ENCODE data around the gene TNFRSF25. TPM values are rescaled to one million over a fixed set of nuclear protein-coding genes. Genes with fewer than 3 reads are reported as not detected.

Gene TNFRSF25
- polyA plus RNA-seq, 2 of the 4 experiments (the other 2 are of a cell fraction) = 0.65 to 3.4 TPM

DNA sequence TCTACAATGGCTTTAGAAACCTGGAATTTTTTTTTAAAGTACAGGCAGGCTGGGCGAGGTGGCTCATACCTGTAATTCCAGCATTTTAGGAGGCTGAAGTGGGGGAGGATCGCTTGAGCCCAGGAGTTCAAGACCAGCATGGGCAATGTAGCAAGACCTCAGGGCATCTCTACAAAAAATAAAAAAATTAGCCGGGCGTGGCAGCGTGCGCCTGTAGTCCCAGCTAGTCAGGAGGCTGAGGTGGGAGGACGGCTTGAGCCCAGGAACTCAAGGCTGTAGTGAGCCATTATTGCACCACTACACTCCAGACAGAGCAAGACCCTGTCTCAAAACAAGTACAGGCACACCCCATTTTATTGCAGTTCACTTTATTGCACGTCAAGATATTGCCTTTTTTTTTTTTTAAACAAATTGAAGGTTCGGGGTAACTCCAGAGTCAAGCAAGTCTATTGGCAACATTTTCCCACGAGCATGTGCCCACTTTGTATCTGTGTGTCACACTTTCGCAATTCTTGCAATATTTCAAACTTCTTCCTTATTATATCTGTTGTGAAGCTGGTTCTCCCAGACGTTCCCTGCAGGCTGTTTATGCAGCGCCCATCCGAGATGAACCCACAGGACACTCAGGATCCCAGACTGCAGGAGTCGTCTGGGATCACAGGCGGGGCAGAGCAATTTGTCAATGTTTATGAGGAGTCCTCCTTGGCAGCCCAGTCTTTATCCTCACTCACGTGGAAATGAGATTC is 50.9 kb downstream of the TNFRSF25 start:
- Histone ChIP-seq H3K9me3 (no peaks in the 10 kb centered on the region), H3K4me2 (peak overlapping the region; percentile 77), H3K27ac (peak overlapping the region; percentile 72 to 82), H3K4me1 (peaks cover 44% of the 10 kb centered on the region), H3K4me3 (no peak overlapping the region)
- TF ChIP-seq CHD4 (IDR thresholded peaks at IDR 0.05; ENCODE audit: borderline replicate concordance) (no peak), EP300 (IDR thresholded peaks at IDR 0.05) (no peak), SREBF2 (IDR thresholded peaks at IDR 0.05) (no peak), NPAS2 (CRISPR knock-in tag; IDR thresholded peaks at IDR 0.05; ENCODE audit: borderline replicate concordance) (no peak), JUN (IDR thresholded peaks at IDR 0.05) (no peak), MYC (IDR thresholded peaks at IDR 0.05; ENCODE audit: borderline replicate concordance, low read length) (no peak), EHF (CRISPR knock-in tag; IDR thresholded peaks at IDR 0.05) (no peak), ZSCAN20 (CRISPR knock-in tag; IDR thresholded peaks at IDR 0.05) (no peak), FOSL2 (IDR thresholded peaks at IDR 0.05) (no peak), FOSL2 (CRISPR knock-in tag; IDR thresholded peaks at IDR 0.05) (no peak), TFCP2L1 (CRISPR knock-in tag; IDR thresholded peaks at IDR 0.05) (no peak), MAZ (IDR thresholded peaks at IDR 0.05; ENCODE audit: borderline replicate concordance, low read depth, low read length) (no peak)
- 62% methylated on average over 17 of the region's 17 CpGs for WGBS (ENCODE audit: missing lambda C conversion rate)
- ChIA-PET CTCF (interaction anchor here (0.6 to 34.5 kb wide), 14 partner anchors 8 to 218 kb away, joined by 3 to 575 read pairs (median 8); no protein-coding TSS in a partner anchor), POLR2A (interaction anchor here (0.7 kb wide), 1 partner anchor 22 kb away, joined by 3 read pairs; the partner anchor contains the start of gene ACOT7)
- no peak for ATAC-seq
- FAIRE-seq = no peak
- peak in 1 of 2 experiments; percentile 39 for DNase-seq (ENCODE audit: low read depth in 1 of 2, low spot score in 1 of 2)

- Histone ChIP-seq H3K27ac (peak overlapping the region; percentile 72 to 82), H3K4me3 (no peak overlapping the region), H3K9me3 (no peaks in the 10 kb centered on the region), H3K4me2 (peak overlapping the region; percentile 77), H3K4me1 (peaks cover 42% of the 10 kb centered on the region)
- TF ChIP-seq, protein P1, sequence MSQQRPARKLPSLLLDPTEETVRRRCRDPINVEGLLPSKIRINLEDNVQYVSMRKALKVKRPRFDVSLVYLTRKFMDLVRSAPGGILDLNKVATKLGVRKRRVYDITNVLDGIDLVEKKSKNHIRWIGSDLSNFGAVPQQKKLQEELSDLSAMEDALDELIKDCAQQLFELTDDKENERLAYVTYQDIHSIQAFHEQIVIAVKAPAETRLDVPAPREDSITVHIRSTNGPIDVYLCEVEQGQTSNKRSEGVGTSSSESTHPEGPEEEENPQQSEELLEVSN (IDR thresholded peaks at IDR 0.05; ENCODE audit: borderline replicate concordance, low read depth) = 0 out of 2 replicates have a peak, but pooled peaks have one; percentile 32
- TF ChIP-seq, protein P2, sequence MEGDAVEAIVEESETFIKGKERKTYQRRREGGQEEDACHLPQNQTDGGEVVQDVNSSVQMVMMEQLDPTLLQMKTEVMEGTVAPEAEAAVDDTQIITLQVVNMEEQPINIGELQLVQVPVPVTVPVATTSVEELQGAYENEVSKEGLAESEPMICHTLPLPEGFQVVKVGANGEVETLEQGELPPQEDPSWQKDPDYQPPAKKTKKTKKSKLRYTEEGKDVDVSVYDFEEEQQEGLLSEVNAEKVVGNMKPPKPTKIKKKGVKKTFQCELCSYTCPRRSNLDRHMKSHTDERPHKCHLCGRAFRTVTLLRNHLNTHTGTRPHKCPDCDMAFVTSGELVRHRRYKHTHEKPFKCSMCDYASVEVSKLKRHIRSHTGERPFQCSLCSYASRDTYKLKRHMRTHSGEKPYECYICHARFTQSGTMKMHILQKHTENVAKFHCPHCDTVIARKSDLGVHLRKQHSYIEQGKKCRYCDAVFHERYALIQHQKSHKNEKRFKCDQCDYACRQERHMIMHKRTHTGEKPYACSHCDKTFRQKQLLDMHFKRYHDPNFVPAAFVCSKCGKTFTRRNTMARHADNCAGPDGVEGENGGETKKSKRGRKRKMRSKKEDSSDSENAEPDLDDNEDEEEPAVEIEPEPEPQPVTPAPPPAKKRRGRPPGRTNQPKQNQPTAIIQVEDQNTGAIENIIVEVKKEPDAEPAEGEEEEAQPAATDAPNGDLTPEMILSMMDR (IDR thresholded peaks at IDR 0.05) = peak; percentile 40
- TF ChIP-seq MAX (IDR thresholded peaks at IDR 0.05) = peak; percentile 80
- no peak for TF ChIP-seq HDAC2 (IDR thresholded peaks at IDR 0.05)
- 5% methylated on average over 4 of the region's 15 CpGs for WGBS (ENCODE audit: missing lambda C conversion rate)
- CTCF ChIA-PET = interaction anchor here (0.6 to 34.5 kb wide), 13 partner anchors 8 to 209 kb away, joined by 3 to 575 read pairs (median 8); no protein-coding TSS in a partner anchor
- peak; percentile 53 to 59 for DNase-seq (ENCODE audit: low read depth in 1 of 2, low spot score in 1 of 2)
- POLR2A ChIA-PET = interaction anchor here (0.7 kb wide), 1 partner anchor 21 kb away, joined by 3 read pairs; the partner anchor contains the start of gene ACOT7
- ATAC-seq = peak; percentile 77 to 80
- no peak for FAIRE-seq
Observed at GRCh38 chr1:6414443-6414844, 51.5 kb downstream of the TNFRSF25 start.

GRCh38 chr1:6412896-6413295 is 53.1 kb downstream of the TNFRSF25 start:
- H3K9me3 ChIP-seq = no peaks in the 10 kb centered on the region
- CTCF ChIA-PET = interaction anchor here (0.6 to 34.5 kb wide), 9 partner anchors 8 to 168 kb away, joined by 3 to 575 read pairs (median 5); partner anchors contain the start of gene HES3
- peak in 1 of 2 experiments; percentile 38 for DNase-seq (ENCODE audit: low read depth in 1 of 2, low spot score in 1 of 2)
- peak; percentile 16 to 55; a peak in 5 of 6 replicates for ATAC-seq
- no peak for FAIRE-seq
- H3K27ac ChIP-seq = peak overlapping the region; percentile 37 to 60; a peak in 5 of 6 replicates
- no peak overlapping the region for H3K4me3 ChIP-seq
- WGBS (ENCODE audit: missing lambda C conversion rate) = 8% methylated on average over 6 of the region's 6 CpGs
- H3K4me1 ChIP-seq = peaks cover 42% of the 10 kb centered on the region
- peak overlapping the region; percentile 55 for H3K4me2 ChIP-seq
- POLR2A ChIA-PET = no interaction called here
- TF ChIP-seq KDM1A (IDR thresholded peaks at IDR 0.05; ENCODE audit: low read depth) = no peak
- no peak for TF ChIP-seq PBX3 (IDR thresholded peaks at IDR 0.05)
- TF ChIP-seq, protein P3, sequence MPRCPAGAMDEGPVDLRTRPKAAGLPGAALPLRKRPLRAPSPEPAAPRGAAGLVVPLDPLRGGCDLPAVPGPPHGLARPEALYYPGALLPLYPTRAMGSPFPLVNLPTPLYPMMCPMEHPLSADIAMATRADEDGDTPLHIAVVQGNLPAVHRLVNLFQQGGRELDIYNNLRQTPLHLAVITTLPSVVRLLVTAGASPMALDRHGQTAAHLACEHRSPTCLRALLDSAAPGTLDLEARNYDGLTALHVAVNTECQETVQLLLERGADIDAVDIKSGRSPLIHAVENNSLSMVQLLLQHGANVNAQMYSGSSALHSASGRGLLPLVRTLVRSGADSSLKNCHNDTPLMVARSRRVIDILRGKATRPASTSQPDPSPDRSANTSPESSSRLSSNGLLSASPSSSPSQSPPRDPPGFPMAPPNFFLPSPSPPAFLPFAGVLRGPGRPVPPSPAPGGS (IDR thresholded peaks at IDR 0.05) = no peak
- no peak for TF ChIP-seq HOXB13 (CRISPR knock-in tag; IDR thresholded peaks at IDR 0.05; ENCODE audit: low read depth)
- no peak for TF ChIP-seq PHF8 (IDR thresholded peaks at IDR 0.05; ENCODE audit: borderline replicate concordance, low read depth)
- TF ChIP-seq NPAS2 (CRISPR knock-in tag; IDR thresholded peaks at IDR 0.05; ENCODE audit: borderline replicate concordance) = no peak
- no peak for TF ChIP-seq JUN (IDR thresholded peaks at IDR 0.05)
- TF ChIP-seq CBX2 (IDR thresholded peaks at IDR 0.05; ENCODE audit: borderline replicate concordance, low read depth) = no peak
- no peak for TF ChIP-seq MAX (IDR thresholded peaks at IDR 0.05)
- no peak for TF ChIP-seq POLR2AphosphoS2 (conservative IDR thresholded peaks at IDR 0.05; ENCODE audit: low read length)
- no peak for TF ChIP-seq ZNF302 (CRISPR knock-in tag; IDR thresholded peaks at IDR 0.05)
- no peak for TF ChIP-seq ZC3H11A (IDR thresholded peaks at IDR 0.05)
- TF ChIP-seq MAFK (IDR thresholded peaks at IDR 0.05; ENCODE audit: partially characterized antibody) = no peak
- TF ChIP-seq, protein P4, sequence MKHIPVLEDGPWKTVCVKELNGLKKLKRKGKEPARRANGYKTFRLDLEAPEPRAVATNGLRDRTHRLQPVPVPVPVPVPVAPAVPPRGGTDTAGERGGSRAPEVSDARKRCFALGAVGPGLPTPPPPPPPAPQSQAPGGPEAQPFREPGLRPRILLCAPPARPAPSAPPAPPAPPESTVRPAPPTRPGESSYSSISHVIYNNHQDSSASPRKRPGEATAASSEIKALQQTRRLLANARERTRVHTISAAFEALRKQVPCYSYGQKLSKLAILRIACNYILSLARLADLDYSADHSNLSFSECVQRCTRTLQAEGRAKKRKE (CRISPR knock-in tag; IDR thresholded peaks at IDR 0.05; ENCODE audit: low read depth) = no peak
